Muscle layer of duodenum (tissue), 2 donors: ENCODE measurements around the gene MDC1.

Experiments used
- H3K27ac ChIP-seq: one replicate; pipeline ENCODE4 v1.7.0; 2013; ENCODE audit warnings: mild to moderate bottlenecking, low read length
- H3K27me3 ChIP-seq: one replicate; pipeline ENCODE4 v1.7.0; 2013; ENCODE audit warnings: low read depth, mild to moderate bottlenecking, control low read depth, low read length
- H3K36me3 ChIP-seq, 2 donors: one replicate each; pipeline ENCODE4 v1.7.0; 2013; ENCODE audit warnings: low read length in 2 of 2, control low read depth in 1 of 2, mild to moderate bottlenecking in 1 of 2; ENCODE audit not compliant: insufficient read depth in 2 of 2, control insufficient read depth in 1 of 2
- H3K4me1 ChIP-seq, 2 donors: one replicate each; pipeline ENCODE4 v1.7.0; 2013; ENCODE audit warnings: low read length in 2 of 2, mild to moderate bottlenecking in 2 of 2, control low read depth in 1 of 2, moderate library complexity in 1 of 2; ENCODE audit not compliant: insufficient read depth in 2 of 2, control insufficient read depth in 1 of 2
- H3K4me3 ChIP-seq, 2 donors: one replicate each; pipeline ENCODE4 v1.7.0; 2013; ENCODE audit warnings: low read length in 2 of 2, low read depth in 1 of 2, mild to moderate bottlenecking in 1 of 2
- H3K9me3 ChIP-seq, 2 donors: one replicate each; pipeline ENCODE4 v1.7.0; 2013; ENCODE audit warnings: low read length in 2 of 2, control low read depth in 1 of 2, mild to moderate bottlenecking in 1 of 2; ENCODE audit not compliant: control insufficient read depth in 1 of 2
- donor health status: healthy.

MDC1 gene

DNA sequence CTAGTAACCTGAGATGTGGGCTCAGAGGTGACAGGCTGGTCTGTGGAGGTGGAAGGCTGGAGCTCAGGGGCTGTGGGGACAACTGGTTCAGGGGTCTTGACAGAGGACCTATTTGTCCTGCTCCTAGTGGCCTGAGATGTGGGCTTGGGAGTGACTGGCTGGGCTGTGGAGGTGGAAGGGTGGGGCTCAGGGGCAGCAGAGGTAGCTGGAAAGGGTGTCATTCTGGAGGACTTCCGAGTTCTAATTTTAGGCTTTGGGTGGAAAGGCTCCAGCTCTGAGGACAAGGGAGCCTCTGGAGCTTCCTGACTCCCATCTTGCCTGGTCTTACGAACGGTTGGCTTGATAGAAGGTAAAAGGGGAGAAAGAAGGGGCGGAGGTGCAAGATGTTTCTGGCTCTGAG lies 11.5 kb downstream of the MDC1 start:
- no peak overlapping the region for H3K4me3 ChIP-seq
- no peaks in the 10 kb centered on the region for H3K27me3 ChIP-seq
- no peaks in the 10 kb centered on the region for H3K9me3 ChIP-seq
- no peaks in the 10 kb centered on the region for H3K4me1 ChIP-seq
- H3K36me3 ChIP-seq = peaks cover 20 to 55% of the 10 kb centered on the region in 2 donors
- H3K27ac ChIP-seq = no peak overlapping the region

DNA sequence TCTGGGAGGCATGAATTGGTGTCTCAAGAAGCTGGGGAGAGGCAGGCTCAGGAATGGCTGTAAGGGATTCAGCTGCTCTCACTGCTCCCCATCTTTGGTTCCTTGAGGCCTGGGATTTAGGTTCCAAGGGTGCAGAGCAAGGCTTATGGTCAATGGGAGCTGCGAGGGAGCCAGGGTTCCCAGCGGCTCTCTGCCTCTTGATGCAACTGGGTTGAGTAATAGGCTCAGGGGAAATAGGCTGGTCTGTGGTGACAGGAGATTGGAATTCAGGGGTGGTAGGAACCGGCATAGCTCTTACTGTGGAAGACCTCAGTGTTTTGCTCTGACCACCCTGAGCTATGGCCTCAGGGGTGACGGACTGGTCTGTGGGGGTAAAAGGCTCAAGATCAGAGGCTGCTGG lies 13.3 kb downstream of the MDC1 start:
- H3K4me3 ChIP-seq = no peak overlapping the region
- H3K9me3 ChIP-seq = no peaks in the 10 kb centered on the region
- H3K4me1 ChIP-seq = no peaks in the 10 kb centered on the region
- peaks cover 20 to 43% of the 10 kb centered on the region in 2 donors for H3K36me3 ChIP-seq
- H3K27me3 ChIP-seq = no peaks in the 10 kb centered on the region
- no peak overlapping the region for H3K27ac ChIP-seq

DNA sequence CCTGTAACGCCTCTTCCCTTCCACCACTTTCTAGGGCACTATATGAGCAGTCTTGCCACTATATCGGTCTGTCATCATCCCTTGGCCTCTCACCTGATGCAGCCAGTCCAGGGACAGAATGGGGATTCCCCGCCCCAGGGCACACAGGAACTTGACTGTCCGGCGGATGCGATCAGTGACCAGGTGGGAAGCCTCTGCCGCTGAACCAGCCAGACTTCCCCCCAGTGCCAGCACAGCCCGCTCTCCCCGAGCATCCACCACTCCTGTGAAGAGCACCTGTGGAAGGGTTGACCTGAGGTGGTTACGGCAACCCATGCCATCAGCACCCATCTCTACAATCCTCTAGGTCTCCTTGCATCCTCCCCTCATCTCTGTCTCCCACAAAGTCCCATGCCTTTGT lies 14.1 kb downstream of the MDC1 start:
- H3K4me3 ChIP-seq = no peak overlapping the region
- no peaks in the 10 kb centered on the region for H3K27me3 ChIP-seq
- H3K36me3 ChIP-seq = peaks cover 17 to 40% of the 10 kb centered on the region in 2 donors
- no peak overlapping the region for H3K27ac ChIP-seq
- no peaks in the 10 kb centered on the region for H3K4me1 ChIP-seq
- H3K9me3 ChIP-seq = no peaks in the 10 kb centered on the region

DNA sequence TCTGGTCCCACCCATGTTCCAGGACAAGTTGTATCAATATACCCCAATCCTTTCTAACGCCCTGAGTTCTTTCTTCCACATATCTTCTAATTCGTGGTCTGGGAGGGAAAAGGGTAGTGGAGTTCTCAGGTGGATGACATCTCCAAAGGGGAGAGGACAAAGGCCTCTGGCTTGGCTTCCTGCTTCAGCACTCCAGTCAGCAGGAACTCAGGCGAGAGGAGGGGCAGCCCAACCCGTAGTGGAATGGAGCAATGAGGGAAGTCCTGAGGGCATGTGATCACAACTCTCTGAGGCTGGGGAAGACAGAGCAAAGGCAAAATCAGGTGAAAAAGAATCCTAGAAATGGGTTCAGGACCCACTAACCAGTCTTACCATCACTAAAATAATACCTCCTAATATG lies 16.7 kb downstream of the MDC1 start:
- H3K4me3 ChIP-seq = no peak overlapping the region
- H3K9me3 ChIP-seq = no peaks in the 10 kb centered on the region
- no peak overlapping the region for H3K27ac ChIP-seq
- H3K27me3 ChIP-seq = no peaks in the 10 kb centered on the region
- peaks cover 11 to 25% of the 10 kb centered on the region in 2 donors for H3K36me3 ChIP-seq
- no peaks in the 10 kb centered on the region for H3K4me1 ChIP-seq

DNA sequence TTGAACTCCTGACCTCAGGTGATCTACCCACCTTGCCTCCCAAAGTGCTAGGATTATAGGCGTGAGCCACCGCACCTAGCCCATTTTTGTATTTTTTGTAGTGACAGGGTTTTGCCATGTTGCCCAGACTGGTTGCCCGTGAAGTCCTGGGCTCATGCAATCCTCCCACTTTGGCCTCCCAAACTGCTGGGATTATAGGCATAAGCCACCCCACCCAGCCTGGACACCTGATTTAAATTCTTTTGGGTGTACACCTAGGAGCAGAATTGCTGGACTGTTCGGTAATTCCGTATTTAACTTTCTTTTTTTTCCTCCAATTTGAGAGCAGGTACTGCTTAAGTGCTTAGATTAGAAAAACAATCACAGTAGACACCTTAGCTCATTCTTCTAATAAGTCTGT lies 20.6 kb downstream of the MDC1 start:
- no peak overlapping the region for H3K27ac ChIP-seq

DNA sequence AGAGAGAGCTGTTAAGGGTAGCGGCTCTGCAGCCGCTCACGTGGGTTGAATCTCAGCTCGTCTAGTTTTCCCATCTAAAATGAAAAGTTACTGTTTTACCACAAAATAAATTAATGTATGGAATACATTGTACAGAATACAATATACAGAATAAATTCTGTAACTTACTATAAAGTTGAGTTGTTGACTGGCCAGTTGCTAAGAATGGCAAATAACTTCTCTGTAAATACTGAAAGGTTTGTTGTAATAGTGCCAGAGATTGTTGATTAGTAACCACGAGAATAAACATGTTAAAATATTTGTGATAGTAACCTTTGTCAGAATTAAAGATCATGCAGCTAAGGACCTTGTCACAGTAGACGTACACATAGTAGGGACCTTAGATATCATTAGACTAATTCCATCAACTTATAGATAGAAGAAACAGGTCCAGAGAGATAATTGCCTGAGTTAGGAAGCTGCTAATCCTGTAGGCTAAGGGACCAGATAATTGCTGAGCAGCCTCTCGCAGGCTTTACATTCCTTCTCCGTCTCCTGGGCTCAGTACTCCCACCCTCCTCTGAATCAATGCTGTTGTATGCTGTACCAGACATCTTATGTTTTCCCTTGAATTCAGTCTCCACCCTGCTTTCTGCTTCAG lies 25.8 kb downstream of the MDC1 start:
- Histone ChIP-seq H3K4me3 (peak overlapping the region; percentile 74 to 91), H3K9me3 (no peaks in the 10 kb centered on the region), H3K36me3 (peaks cover 0 to 4% of the 10 kb centered on the region in 2 donors), H3K27ac (peak overlapping the region; percentile 68), H3K4me1 (peaks cover 24 to 25% of the 10 kb centered on the region in 2 donors), H3K27me3 (no peaks in the 10 kb centered on the region)

More for the DNA sequence above, 20.6 kb downstream of the MDC1 start:
- Histone ChIP-seq H3K4me1 (no peaks in the 10 kb centered on the region), H3K27me3 (no peaks in the 10 kb centered on the region), H3K36me3 (peaks cover 0 to 4% of the 10 kb centered on the region in 2 donors), H3K9me3 (no peaks in the 10 kb centered on the region), H3K4me3 (no peak overlapping the region)

DNA sequence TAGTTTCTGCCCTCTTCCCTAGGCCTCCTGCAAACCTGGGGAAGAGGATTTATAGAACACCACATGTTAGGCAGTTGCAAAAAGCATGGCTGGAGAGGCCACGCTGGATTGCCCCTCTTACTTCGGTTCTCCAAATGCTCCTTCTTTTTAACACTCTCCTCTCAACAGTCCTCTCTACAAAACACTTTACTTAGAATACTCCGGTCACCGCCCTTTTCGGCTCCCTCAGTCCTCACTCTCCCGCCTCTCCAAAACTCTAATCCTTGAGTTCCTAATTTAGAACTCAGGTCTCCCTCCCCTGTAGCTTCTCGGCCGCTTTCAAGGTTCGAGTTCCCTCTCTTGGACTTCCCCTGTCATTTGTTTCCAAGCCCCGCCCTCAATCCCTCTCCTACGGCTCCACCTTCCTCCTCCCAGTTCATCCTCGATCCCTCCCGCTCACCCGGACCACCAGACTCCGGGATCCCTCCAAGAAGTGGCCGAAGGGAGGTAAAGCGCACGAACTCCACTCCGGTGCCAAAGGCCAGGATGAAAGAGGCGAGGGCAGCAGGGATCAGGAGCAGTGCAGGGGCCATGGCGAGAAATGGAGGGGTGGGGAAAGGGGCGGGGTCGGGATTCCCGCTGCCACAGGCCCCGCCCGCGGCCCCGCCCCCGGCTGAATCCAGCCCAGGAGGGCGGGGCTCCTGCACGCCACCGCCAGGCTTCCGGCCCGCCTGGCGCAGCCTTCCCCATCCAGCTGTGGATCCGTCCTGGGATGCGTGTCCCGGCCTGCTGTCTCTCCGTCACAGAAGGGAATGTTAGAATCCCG lies 26.5 kb downstream of the MDC1 start, which contains the start of gene NRM:
NRM (minus strand) TSS at position 582 of the 805 bp plus-strand sequence; CDS start at position 572, 10 bp downstream.
- peak within 1 kb of the TSS; percentile 74 to 91 for H3K4me3 ChIP-seq
- peaks cover 0 to 6% of the 10 kb centered on the region in 2 donors for H3K36me3 ChIP-seq
- H3K4me1 ChIP-seq = peaks cover 24 to 25% of the 10 kb centered on the region in 2 donors
- no peaks in the 10 kb centered on the region for H3K9me3 ChIP-seq
- H3K27ac ChIP-seq = peak within 1 kb of the TSS; percentile 68
- H3K27me3 ChIP-seq = no peaks in the 10 kb centered on the region

DNA sequence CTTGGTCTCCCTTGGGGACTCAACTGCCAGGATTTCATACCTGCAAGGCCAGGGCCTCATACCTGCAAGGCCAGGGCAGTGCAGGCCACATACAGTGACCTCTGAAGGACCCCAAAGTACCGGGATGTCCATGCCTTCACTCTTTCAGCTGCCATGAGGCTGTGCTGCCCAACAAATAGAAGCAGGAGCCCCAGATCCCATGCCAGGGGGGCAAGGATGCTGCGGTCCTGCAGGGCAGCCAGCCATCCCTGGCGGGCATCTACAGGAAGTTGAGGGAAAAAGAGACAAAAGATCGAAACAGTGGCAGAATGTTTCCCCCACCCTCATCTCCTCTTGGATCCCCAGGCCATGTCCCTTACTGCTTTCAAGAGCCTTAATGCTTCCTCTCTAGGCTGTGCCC lies 27.1 kb downstream of the MDC1 start:
- peaks cover 24 to 25% of the 10 kb centered on the region in 2 donors for H3K4me1 ChIP-seq
- H3K4me3 ChIP-seq = peak overlapping the region; percentile 74 to 91

DNA sequence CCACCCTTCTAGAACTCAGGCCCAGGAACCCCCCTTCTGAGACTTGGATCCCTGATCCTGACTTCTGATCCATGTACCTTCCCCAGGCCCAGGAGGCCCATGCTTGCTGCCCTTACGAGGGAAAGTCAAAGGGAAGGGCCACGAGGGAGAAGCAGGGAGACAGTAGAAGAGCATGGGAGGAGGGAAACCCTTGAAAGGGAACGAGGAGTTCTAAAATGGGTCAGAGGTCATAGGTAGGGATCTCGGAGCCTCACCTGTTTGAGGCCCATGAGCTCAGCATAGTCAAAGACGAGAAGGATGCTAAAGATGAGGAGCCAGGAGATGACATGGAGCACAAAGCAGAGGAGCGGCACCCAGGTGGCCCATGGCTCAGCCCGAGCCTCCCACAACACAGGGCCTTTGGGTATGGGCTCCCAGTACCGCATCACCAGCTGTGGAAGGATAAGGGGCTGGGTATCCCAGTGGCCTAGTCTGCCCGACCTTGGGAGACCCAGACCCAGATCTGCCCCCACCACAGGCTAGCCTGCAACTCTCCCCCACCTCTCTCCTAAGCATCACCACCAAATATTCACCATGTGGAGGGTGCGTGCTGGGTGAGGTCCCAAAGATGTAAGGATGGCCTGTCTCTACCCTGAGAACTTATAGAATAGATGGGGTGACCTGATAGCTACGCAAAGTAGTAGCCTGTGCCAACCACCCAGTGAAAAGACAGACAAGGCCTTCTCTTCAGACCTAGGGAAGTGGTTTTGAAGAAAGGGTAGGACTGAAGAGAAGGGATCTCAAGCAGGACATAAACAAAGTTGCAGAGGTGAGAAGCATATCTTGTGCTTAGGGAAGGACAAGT lies 27.8 kb downstream of the MDC1 start:
- Histone ChIP-seq H3K27me3 (no peaks in the 10 kb centered on the region), H3K4me3 (no peak overlapping the region), H3K9me3 (no peaks in the 10 kb centered on the region), H3K4me1 (peaks cover 24 to 25% of the 10 kb centered on the region in 2 donors), H3K27ac (peak overlapping the region; percentile 97), H3K36me3 (peaks cover 0 to 6% of the 10 kb centered on the region in 2 donors)

More for the DNA sequence above, 27.1 kb downstream of the MDC1 start:
- Histone ChIP-seq H3K36me3 (peaks cover 0 to 6% of the 10 kb centered on the region in 2 donors), H3K27me3 (no peaks in the 10 kb centered on the region), H3K27ac (peak overlapping the region; percentile 68), H3K9me3 (no peaks in the 10 kb centered on the region)

DNA sequence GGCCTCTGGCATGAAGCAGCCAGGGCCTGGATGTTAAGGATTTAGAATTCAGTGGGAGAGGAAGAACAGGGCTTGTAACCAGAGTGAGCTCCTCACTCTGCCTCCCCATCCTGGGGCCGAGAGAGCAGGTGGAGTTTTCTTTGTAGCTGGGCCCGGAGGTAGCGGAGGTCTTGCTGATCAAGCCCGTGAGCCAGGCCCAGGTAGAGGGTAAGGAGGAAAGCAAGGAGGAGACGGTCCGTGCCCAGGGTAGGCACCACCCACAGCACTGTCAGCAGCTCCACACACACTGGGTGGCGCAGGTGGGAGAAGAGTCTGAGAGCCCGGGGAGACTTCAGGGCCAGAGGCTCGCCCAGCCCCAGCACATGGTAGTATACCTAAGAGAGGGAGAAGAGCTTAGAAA lies 28.5 kb downstream of the MDC1 start:
- Histone ChIP-seq H3K27ac (peak overlapping the region; percentile 97), H3K9me3 (no peaks in the 10 kb centered on the region), H3K4me1 (peaks cover 24 to 28% of the 10 kb centered on the region in 2 donors), H3K4me3 (peak overlapping the region; percentile 64 to 97), H3K27me3 (no peaks in the 10 kb centered on the region), H3K36me3 (peaks cover 0 to 6% of the 10 kb centered on the region in 2 donors)
